B cell (primary cell): ENCODE measurements around the gene KIF14. TPM values are rescaled to one million over a fixed set of nuclear protein-coding genes. Genes with fewer than 3 reads are reported as not detected.

Experiments used
- ATAC-seq: fragments of 200-7000 bp; cut with Tn5 transposase; one replicate; pipeline ENCODE4 v1.10.0; 2021; ENCODE audit warnings: low read depth, mild to moderate bottlenecking, moderate number of reproducible peaks, moderate library complexity
- CTCF ChIA-PET: fragments of 350-600 bp; sonication (Branson Sonifier 250); formaldehyde crosslinking; loops from one replicate; lab custom pipeline; 2021; ENCODE audit warnings: antibody characterized with exemption, inconsistent platforms; lab: Charles Lee
- POLR2A ChIA-PET: fragments of 350-600 bp; sonication (Branson Sonifier 250); formaldehyde crosslinking; loops from one replicate; lab custom pipeline; 2021; ENCODE audit warnings: antibody characterized with exemption; lab: Charles Lee
- DNase-seq: peaks from one replicate; pipeline ENCODE4 v3.0.0; 2013
- H2AFZ ChIP-seq: 2 replicates; pipeline ENCODE4 v1.6.1; 2012; ENCODE audit warnings: mild to moderate bottlenecking, low read depth, low read length; ENCODE audit not compliant: insufficient read depth, poor library complexity, severe bottlenecking
- H3K27ac ChIP-seq, 2 donors: 1 replicate in 1 of 2; 2 replicates in 1 of 2; pipeline ENCODE4 v1.5.1; 2012 to 2013; ENCODE audit warnings: low read length in 2 of 2, mild to moderate bottlenecking in 2 of 2, moderate library complexity in 1 of 2
- H3K27me3 ChIP-seq, 4 experiments: fragments of 200-600 bp in 1 of 4; sonication (generic) in 1 of 4; replicated peaks in 1 of 4; 1 replicate in 2 of 4; 2 replicates in 2 of 4; pipeline versions ENCODE4 v1.6.1 to v1.7.0; 2013 to 2016; ENCODE audit warnings: low read length in 3 of 4, mild to moderate bottlenecking in 2 of 4, mixed read lengths in 1 of 4, moderate library complexity in 1 of 4; ENCODE audit not compliant: insufficient read depth in 4 of 4, control insufficient read depth in 3 of 4; ENCODE audit errors: control extremely low read depth in 1 of 4
- H3K36me3 ChIP-seq, 2 experiments: replicated peaks in 1 of 2; 1 replicate in 1 of 2; 2 replicates in 1 of 2; pipeline versions ENCODE4 v1.6.1 to v1.7.1; 2013; ENCODE audit warnings: low read length in 1 of 2; ENCODE audit not compliant: insufficient read depth in 2 of 2, control insufficient read depth in 1 of 2; ENCODE audit errors: control extremely low read depth in 1 of 2, extremely low read depth in 1 of 2
- H3K4me1 ChIP-seq, 2 donors: fragments of 200-600 bp in 1 of 2; sonication (generic) in 1 of 2; 1 replicate in 1 of 2; 2 replicates in 1 of 2; pipeline versions ENCODE4 v1.5.1 to v1.6.1; 2013 to 2017; ENCODE audit warnings: low read length in 2 of 2; ENCODE audit not compliant: control insufficient read depth in 2 of 2, insufficient read depth in 2 of 2
- H3K4me2 ChIP-seq: replicated peaks from 2 replicates; pipeline ENCODE3; 2012; ENCODE audit warnings: mild to moderate bottlenecking, low read depth, low read length; ENCODE audit not compliant: poor library complexity, severe bottlenecking
- H3K4me3 ChIP-seq, 5 experiments: fragments of 200-600 bp in 1 of 5; sonication (generic) in 1 of 5; 1 replicate in 3 of 5; 2 replicates in 2 of 5; pipeline versions ENCODE4 v1.5.1 to v1.7.0; 2011 to 2016; ENCODE audit warnings: low read length in 4 of 5, mild to moderate bottlenecking in 4 of 5, low read depth in 2 of 5, control low read depth in 1 of 5, moderate library complexity in 1 of 5; ENCODE audit not compliant: insufficient read depth in 1 of 5; ENCODE audit errors: control extremely low read depth in 1 of 5, extremely low read depth in 1 of 5
- H3K79me2 ChIP-seq: fragments of 200-600 bp; sonication (generic); one replicate; pipeline ENCODE4 v1.6.0; 2016; ENCODE audit warnings: low read length; ENCODE audit not compliant: control insufficient read depth, insufficient read depth
- H3K9ac ChIP-seq: fragments of 200-600 bp; sonication (generic); 2 replicates; pipeline ENCODE4 v1.6.1; 2017; ENCODE audit warnings: mild to moderate bottlenecking, low read length, moderate library complexity
- H3K9me3 ChIP-seq, 3 donors: one replicate each; pipeline versions ENCODE4 v1.6.1 to v1.7.1; 2013; ENCODE audit warnings: low read length in 2 of 3; ENCODE audit not compliant: control insufficient read depth in 2 of 3, insufficient read depth in 1 of 3; ENCODE audit errors: control extremely low read depth in 1 of 3
- H4K20me1 ChIP-seq: 2 replicates; pipeline ENCODE4 v1.6.0; 2012; ENCODE audit warnings: mild to moderate bottlenecking, low read length; ENCODE audit not compliant: insufficient read depth, control insufficient read depth, poor library complexity, severe bottlenecking
- H3K27ac Mint-ChIP-seq: one replicate; pipeline ENCODE4 v1.8.0; 2021; ENCODE audit warnings: mixed read lengths
- H3K27me3 Mint-ChIP-seq: one replicate; pipeline ENCODE4 v1.8.0; 2021; ENCODE audit warnings: mixed read lengths
- H3K4me1 Mint-ChIP-seq: one replicate; pipeline ENCODE4 v1.8.0; 2021; ENCODE audit warnings: mixed read lengths
- H3K4me3 Mint-ChIP-seq: one replicate; pipeline ENCODE4 v1.8.0; 2021; ENCODE audit warnings: mixed read lengths
- H3K9me3 Mint-ChIP-seq: one replicate; pipeline ENCODE4 v1.8.0; 2022; ENCODE audit warnings: mixed read lengths; ENCODE audit not compliant: insufficient read depth
- EZH2 ChIP-seq: IDR thresholded peaks from 2 replicates; pipeline ENCODE4 v1.6.1; 2012; ENCODE audit warnings: borderline replicate concordance, low read depth, mild to moderate bottlenecking, moderate library complexity, low read length; ENCODE audit not compliant: insufficient read depth, poor library complexity, severe bottlenecking
- WGBS: methylation state at CpG from one replicate; pipeline ENCODE4 v1.1.5; 2013; ENCODE audit warnings: missing lambda C conversion rate; ENCODE audit not compliant: insufficient coverage; 5-methylcytosine and 5-hydroxymethylcytosine counted together
- intact Hi-C: fragments of 100-400 bp; cut with micrococcal nuclease; formaldehyde crosslinking; loops from one replicate; pipeline ENCODE4 v1.10.0; 2022
- polyA plus RNA-seq: library from polyadenylated mRNA; depleted of rRNA; stranded (reverse); fragments of >200 nt; gene quantifications from 2 replicates; pipeline ENCODE4 v1.2.3, GENCODE V29; 2012
- total RNA-seq, 2 donors: library from RNA; stranded (reverse); fragments of 120-200 nt in 1 of 2; gene quantifications; 1 replicate in 1 of 2; 2 replicates in 1 of 2; pipeline versions ENCODE4 v1.2.3 to v1.2.4, GENCODE V29; 2013 to 2022
- TF ChIP-seq, protein P1 (sequence below): fragments of 200-600 bp; IDR thresholded peaks from one replicate; pipeline ENCODE4 v1.8.0; 2022; ENCODE audit warnings: antibody characterized with exemption, mild to moderate bottlenecking

Gene KIF14
- total and polyA plus RNA-seq, 2 donors (not counting 1 experiment from before 2014, with no cell fraction given) = 0.01 to 0.15 TPM

GRCh38 chr1:200624679-200625335, 4.3 kb upstream of the KIF14 start:
- Histone ChIP-seq H2AFZ (no peak overlapping the region), H3K4me3 (no peak overlapping the region), H3K36me3 (no peaks in the 10 kb centered on the region), H3K4me1 (peaks cover 28 to 40% of the 10 kb centered on the region in 2 donors), H4K20me1 (peaks cover 4% of the 10 kb centered on the region), H3K9me3 (no peaks in the 10 kb centered on the region), H3K27me3 (no peaks in the 10 kb centered on the region), H3K9ac (no peak overlapping the region), H3K4me2 (no peak overlapping the region), H3K27ac (no peak overlapping the region), H3K79me2 (no peaks in the 10 kb centered on the region)
- no peaks in the 10 kb centered on the region for H3K27me3 Mint-ChIP-seq
- H3K4me3 Mint-ChIP-seq = no peak overlapping the region
- ATAC-seq (no peak), DNase-seq (no peak)
- TF ChIP-seq EZH2 = no peak
- TF ChIP-seq, protein P1, sequence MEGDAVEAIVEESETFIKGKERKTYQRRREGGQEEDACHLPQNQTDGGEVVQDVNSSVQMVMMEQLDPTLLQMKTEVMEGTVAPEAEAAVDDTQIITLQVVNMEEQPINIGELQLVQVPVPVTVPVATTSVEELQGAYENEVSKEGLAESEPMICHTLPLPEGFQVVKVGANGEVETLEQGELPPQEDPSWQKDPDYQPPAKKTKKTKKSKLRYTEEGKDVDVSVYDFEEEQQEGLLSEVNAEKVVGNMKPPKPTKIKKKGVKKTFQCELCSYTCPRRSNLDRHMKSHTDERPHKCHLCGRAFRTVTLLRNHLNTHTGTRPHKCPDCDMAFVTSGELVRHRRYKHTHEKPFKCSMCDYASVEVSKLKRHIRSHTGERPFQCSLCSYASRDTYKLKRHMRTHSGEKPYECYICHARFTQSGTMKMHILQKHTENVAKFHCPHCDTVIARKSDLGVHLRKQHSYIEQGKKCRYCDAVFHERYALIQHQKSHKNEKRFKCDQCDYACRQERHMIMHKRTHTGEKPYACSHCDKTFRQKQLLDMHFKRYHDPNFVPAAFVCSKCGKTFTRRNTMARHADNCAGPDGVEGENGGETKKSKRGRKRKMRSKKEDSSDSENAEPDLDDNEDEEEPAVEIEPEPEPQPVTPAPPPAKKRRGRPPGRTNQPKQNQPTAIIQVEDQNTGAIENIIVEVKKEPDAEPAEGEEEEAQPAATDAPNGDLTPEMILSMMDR = no peak
- intact Hi-C loops = no loop called here
- POLR2A ChIA-PET = no interaction called here
- H3K4me1 Mint-ChIP-seq = peaks cover 30% of the 10 kb centered on the region
- H3K9me3 Mint-ChIP-seq = no peaks in the 10 kb centered on the region
- no CpG with 5 or more reads among the region's 2 CpGs for WGBS
- H3K27ac Mint-ChIP-seq = no peak overlapping the region
- CTCF ChIA-PET = interaction anchor here (2.0 to 6.8 kb wide), 2 partner anchors 177 to 180 kb away, joined by 4 to 168 read pairs; no protein-coding TSS in a partner anchor

GRCh38 chr1:200619894-200620272, 668 bp downstream of the KIF14 start:
- Mint-ChIP-seq H3K9me3 (no peaks in the 10 kb centered on the region), H3K27me3 (no peaks in the 10 kb centered on the region), H3K27ac (no peak overlapping the region), H3K4me1 (peaks cover 9% of the 10 kb centered on the region), H3K4me3 (peak overlapping the region; percentile 94)
- Histone ChIP-seq H3K4me1 (peaks cover 5 to 15% of the 10 kb centered on the region in 2 donors), H3K79me2 (no peaks in the 10 kb centered on the region), H3K9ac (peak overlapping the region; percentile 62), H3K27me3 (no peaks in the 10 kb centered on the region), H3K4me3 (peak overlapping the region; percentile 30 to 73 (median 72)), H4K20me1 (no peaks in the 10 kb centered on the region), H2AFZ (peak overlapping the region; percentile 82), H3K27ac (no peak overlapping the region), H3K9me3 (no peaks in the 10 kb centered on the region), H3K4me2 (peak overlapping the region; percentile 91), H3K36me3 (no peaks in the 10 kb centered on the region)
- ATAC-seq (no peak), DNase-seq (no peak)
- ChIA-PET CTCF (interaction anchor here (0.8 to 6.8 kb wide), 5 partner anchors 8 to 268 kb away, joined by 3 to 168 read pairs (median 3); partner anchors contain the start of gene DDX59), POLR2A (interaction anchor here (1.0 kb wide), 1 partner anchor 50 kb away, joined by 4 read pairs; the partner anchor contains the start of gene DDX59)
- TF ChIP-seq, protein P1 = no peak
- TF ChIP-seq EZH2 = no peak
- WGBS = no CpG with 5 or more reads among the region's 6 CpGs
- intact Hi-C loops = loop anchor here (1.0 to 2.0 kb wide), 4 partner anchors 49 to 399 kb away; partner anchors contain the start of genes CAMSAP2 and DDX59
